IPS DF 6.9 (cell line): Measurements from ENCODE around the gene CCDC141.

Experiments
- DNase-seq: peaks from one replicate; pipeline ENCODE4 v3.0.0-alpha.2; 2013; ENCODE audit warnings: low read depth, low spot score
- H3K27ac ChIP-seq: one replicate; pipeline ENCODE4 v1.5.1; 2013; ENCODE audit warnings: low read length, control low read depth
- H3K27me3 ChIP-seq: 2 replicates; pipeline ENCODE4 v1.6.1; 2013; ENCODE audit warnings: mild to moderate bottlenecking, low read length; ENCODE audit not compliant: control insufficient read depth, insufficient read depth
- H3K36me3 ChIP-seq: 2 replicates; pipeline ENCODE4 v1.6.1; 2013; ENCODE audit warnings: low read length; ENCODE audit not compliant: control insufficient read depth, insufficient read depth
- H3K4me1 ChIP-seq: 2 replicates; pipeline ENCODE4 v1.6.1; 2013; ENCODE audit warnings: low read length; ENCODE audit not compliant: control insufficient read depth, insufficient read depth
- H3K4me3 ChIP-seq: 2 replicates; pipeline ENCODE4 v1.5.1; 2013; ENCODE audit warnings: mild to moderate bottlenecking, low read length
- H3K9me3 ChIP-seq: 2 replicates; pipeline ENCODE4 v1.6.1; 2013; ENCODE audit warnings: low read length, inconsistent platforms; ENCODE audit not compliant: control insufficient read depth, insufficient read depth
- WGBS: extraction: QIAGEN DNeasy Blood & Tissue Kit; methylation state at CpG from one replicate; pipeline ENCODE4 v1.1.7; 2013; ENCODE audit warnings: mixed read lengths, missing lambda C conversion rate; ENCODE audit not compliant: insufficient read length, insufficient coverage; 5-methylcytosine and 5-hydroxymethylcytosine counted together

The CCDC141 gene

GRCh38 chr2:178811045-178811444 lies 238.9 kb downstream of the CCDC141 start:
- no peaks in the 10 kb centered on the region for H3K36me3 ChIP-seq
- H3K4me1 ChIP-seq = no peaks in the 10 kb centered on the region
- WGBS = no CpG with 5 or more reads among the region's 2 CpGs
- no peaks in the 10 kb centered on the region for H3K9me3 ChIP-seq
- H3K4me3 ChIP-seq = no peak overlapping the region
- H3K27ac ChIP-seq = no peak overlapping the region
- no peaks in the 10 kb centered on the region for H3K27me3 ChIP-seq
- DNase-seq = no peak

DNA sequence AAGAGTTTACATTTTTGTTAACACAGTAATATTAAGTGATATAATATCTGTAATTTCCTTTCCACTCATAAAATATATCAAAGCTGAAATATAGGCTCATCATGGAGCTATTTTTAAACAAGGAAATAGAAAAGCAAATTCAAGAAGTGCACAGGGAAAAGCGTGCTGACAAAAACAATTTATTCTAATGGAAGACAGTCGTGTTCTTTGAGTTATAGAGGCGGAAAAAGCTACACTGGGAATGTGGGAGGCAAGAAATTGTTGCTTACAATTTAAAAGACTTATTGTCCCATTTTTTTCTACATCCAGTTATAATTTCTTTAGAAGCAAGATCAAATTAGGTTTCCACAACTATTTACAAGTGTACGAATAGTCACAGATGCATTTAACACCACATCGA lies 239.5 kb downstream of the CCDC141 start:
- Histone ChIP-seq H3K4me1 (no peaks in the 10 kb centered on the region), H3K9me3 (no peaks in the 10 kb centered on the region)

GRCh38 chr2:178807227-178808008 lies 242.5 kb downstream of the CCDC141 start, which contains the start of gene TTN:
Gene TTN (minus strand): TSS chr2:178807423. CDS start chr2:178804642, 2,781 bp downstream.
- no CpG with 5 or more reads among the region's 10 CpGs for WGBS
- Histone ChIP-seq H3K27ac (no peak within 1 kb of the TSS), H3K27me3 (no peaks in the 10 kb centered on the region), H3K4me3 (no peak within 1 kb of the TSS), H3K9me3 (no peaks in the 10 kb centered on the region), H3K4me1 (0 out of 2 replicates have a peak, but pooled peaks cover 2% of the 10 kb centered on the region), H3K36me3 (no peaks in the 10 kb centered on the region)
- no peak for DNase-seq

More for the DNA sequence above, 239.5 kb downstream of the CCDC141 start:
- Histone ChIP-seq H3K36me3 (no peaks in the 10 kb centered on the region), H3K27ac (no peak overlapping the region), H3K4me3 (no peak overlapping the region), H3K27me3 (no peaks in the 10 kb centered on the region)
- WGBS = no CpG with 5 or more reads among the region's 5 CpGs
- DNase-seq = no peak

GRCh38 chr2:178806543-178806942 lies 243.4 kb downstream of the CCDC141 start:
- H3K4me3 ChIP-seq = no peak overlapping the region
- no peaks in the 10 kb centered on the region for H3K36me3 ChIP-seq
- WGBS = no CpG with 5 or more reads among the region's 1 CpG
- no peaks in the 10 kb centered on the region for H3K9me3 ChIP-seq
- H3K27ac ChIP-seq = no peak overlapping the region
- H3K4me1 ChIP-seq = 0 out of 2 replicates have a peak, but pooled peaks cover 2% of the 10 kb centered on the region
- DNase-seq = no peak
- no peaks in the 10 kb centered on the region for H3K27me3 ChIP-seq

DNA sequence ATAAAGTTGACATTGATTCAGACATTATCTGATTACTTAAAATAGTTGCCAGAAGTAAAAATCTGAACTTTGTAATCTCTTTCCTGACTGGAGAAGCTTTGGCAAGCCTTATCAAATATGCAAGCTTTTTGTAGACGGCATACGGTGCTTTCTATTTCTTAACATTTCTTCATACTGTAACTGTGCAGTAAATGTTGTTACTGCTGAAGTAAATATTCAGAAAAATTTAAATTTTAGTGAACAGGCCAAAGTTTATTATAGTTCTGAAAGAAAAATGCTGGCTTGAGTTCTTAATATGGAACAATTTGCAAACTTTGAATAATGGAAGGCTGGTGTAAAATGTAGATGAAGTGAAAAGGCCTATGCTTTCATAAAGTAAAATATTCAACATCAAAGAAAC lies 244.5 kb downstream of the CCDC141 start:
- DNase-seq = no peak
- Histone ChIP-seq H3K36me3 (no peaks in the 10 kb centered on the region), H3K4me3 (no peak overlapping the region), H3K4me1 (0 out of 2 replicates have a peak, but pooled peaks cover 2% of the 10 kb centered on the region), H3K27ac (no peak overlapping the region), H3K9me3 (no peaks in the 10 kb centered on the region), H3K27me3 (no peaks in the 10 kb centered on the region)
- no CpG with 5 or more reads among the region's 2 CpGs for WGBS

GRCh38 chr2:178804791-178805190 lies 245.1 kb downstream of the CCDC141 start:
- Histone ChIP-seq H3K27me3 (no peaks in the 10 kb centered on the region), H3K4me3 (no peak overlapping the region), H3K9me3 (no peaks in the 10 kb centered on the region), H3K27ac (no peak overlapping the region), H3K36me3 (no peaks in the 10 kb centered on the region), H3K4me1 (0 out of 2 replicates have a peak, but pooled peaks cover 2% of the 10 kb centered on the region)
- peak; percentile 9 for DNase-seq
- no CpG with 5 or more reads among the region's 3 CpGs for WGBS

DNA sequence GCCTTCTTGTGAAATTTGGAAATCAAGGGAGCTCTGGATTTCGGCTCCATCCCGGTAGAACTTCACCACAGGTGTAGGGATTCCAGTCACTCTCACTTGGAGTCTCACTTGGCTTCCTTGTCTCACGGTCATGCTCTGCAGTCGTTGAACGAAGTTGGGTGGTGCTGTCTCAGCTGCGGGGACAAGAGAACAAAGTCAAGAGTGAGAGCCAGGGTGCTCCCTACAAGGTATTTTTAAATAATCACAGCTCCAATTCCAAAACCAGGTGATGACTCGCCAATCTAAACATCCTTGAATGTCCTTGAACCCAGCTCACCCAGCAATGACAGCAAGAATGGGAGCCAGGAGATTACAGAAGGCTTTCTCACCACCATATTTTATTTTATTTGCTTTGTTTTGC lies 249.4 kb downstream of the CCDC141 start:
- H3K9me3 ChIP-seq = no peaks in the 10 kb centered on the region
- no peaks in the 10 kb centered on the region for H3K27me3 ChIP-seq
- H3K4me3 ChIP-seq = no peak overlapping the region
- DNase-seq = no peak
- 0 out of 2 replicates have a peak, but pooled peaks cover 2% of the 10 kb centered on the region for H3K4me1 ChIP-seq
- WGBS = no CpG with 5 or more reads among the region's 7 CpGs
- H3K36me3 ChIP-seq = no peaks in the 10 kb centered on the region
- H3K27ac ChIP-seq = no peak overlapping the region

DNA sequence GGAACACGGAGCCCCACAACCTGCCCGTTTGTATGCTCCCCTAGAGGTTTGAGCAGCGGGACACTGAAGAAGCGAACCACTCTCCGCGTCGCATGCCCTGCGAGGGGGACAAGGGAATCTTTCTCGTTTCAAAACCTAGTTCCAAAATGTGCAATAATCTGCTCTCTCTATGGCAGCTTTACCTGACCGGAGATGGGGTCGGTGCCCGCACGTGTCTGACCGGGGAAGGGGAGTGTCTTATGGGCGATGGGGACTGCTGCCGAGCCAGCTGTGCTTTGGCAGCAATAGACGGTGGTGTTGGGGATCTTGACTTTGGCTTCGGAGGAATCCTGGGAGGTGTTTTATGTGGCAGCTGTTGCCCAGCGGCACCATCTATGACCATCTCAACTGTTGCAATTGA lies 250.6 kb downstream of the CCDC141 start:
- Histone ChIP-seq H3K27ac (no peak overlapping the region), H3K36me3 (no peaks in the 10 kb centered on the region), H3K9me3 (no peaks in the 10 kb centered on the region), H3K27me3 (no peaks in the 10 kb centered on the region), H3K4me1 (no peaks in the 10 kb centered on the region), H3K4me3 (no peak overlapping the region)
- no CpG with 5 or more reads among the region's 19 CpGs for WGBS
- DNase-seq = no peak

- H3K36me3 ChIP-seq = no peaks in the 10 kb centered on the region
- no peak for DNase-seq
- H3K27me3 ChIP-seq = no peaks in the 10 kb centered on the region
- no peaks in the 10 kb centered on the region for H3K4me1 ChIP-seq
- no CpG with 5 or more reads among the region's 2 CpGs for WGBS
- H3K4me3 ChIP-seq = no peak overlapping the region
- no peak overlapping the region for H3K27ac ChIP-seq
- no peaks in the 10 kb centered on the region for H3K9me3 ChIP-seq
These were observed 253.8 kb downstream of the CCDC141 start for GRCh38 chr2:178796079-178796677.

- WGBS = no CpG with 5 or more reads among the region's 5 CpGs
- H3K4me3 ChIP-seq = no peak overlapping the region
- H3K9me3 ChIP-seq = no peaks in the 10 kb centered on the region
- no peaks in the 10 kb centered on the region for H3K4me1 ChIP-seq
- no peak for DNase-seq
- H3K27me3 ChIP-seq = no peaks in the 10 kb centered on the region
- no peak overlapping the region for H3K27ac ChIP-seq
- no peaks in the 10 kb centered on the region for H3K36me3 ChIP-seq
These were observed 262.0 kb downstream of the CCDC141 start for GRCh38 chr2:178787934-178788333.
